Smooth muscle cell (in vitro differentiated cells): Measurements from ENCODE around the gene CPED1. TPM values are rescaled to one million over a fixed set of nuclear protein-coding genes. Genes with fewer than 3 reads are reported as not detected.

Source experiments
- DNase-seq: peaks from one replicate; lab custom pipeline; 2025; ENCODE audit not compliant: unreplicated experiment; lab: John Stamatoyannopoulos, UW
- H2AFZ ChIP-seq: fragments of 200-600 bp; sonication (generic); 2 replicates; pipeline ENCODE4 v1.6.0; 2016; ENCODE audit warnings: antibody characterized with exemption, low read depth, mild to moderate bottlenecking
- H3F3A ChIP-seq: fragments of 200-600 bp; sonication (generic); 2 replicates; pipeline ENCODE4 v1.6.0; 2017; ENCODE audit warnings: antibody characterized with exemption, low read depth
- H3K27ac ChIP-seq: fragments of 200-600 bp; sonication (generic); 2 replicates; pipeline ENCODE4 v1.5.1; 2016; ENCODE audit warnings: low read depth, mild to moderate bottlenecking
- H3K27me3 ChIP-seq: fragments of 200-600 bp; sonication (generic); 2 replicates; pipeline ENCODE4 v1.6.1; 2016; ENCODE audit warnings: low read depth, mild to moderate bottlenecking
- H3K36me3 ChIP-seq: fragments of 200-600 bp; sonication (generic); 2 replicates; pipeline ENCODE4 v1.5.1; 2016; ENCODE audit warnings: low read depth
- H3K4me1 ChIP-seq: fragments of 200-600 bp; sonication (generic); 2 replicates; pipeline ENCODE4 v1.5.1; 2016; ENCODE audit warnings: low read depth
- H3K4me2 ChIP-seq: fragments of 200-600 bp; sonication (generic); 2 replicates; pipeline ENCODE4 v1.6.0; 2016; ENCODE audit warnings: mild to moderate bottlenecking
- H3K4me3 ChIP-seq: fragments of 200-600 bp; sonication (generic); 2 replicates; pipeline ENCODE4 v1.5.1; 2016; ENCODE audit warnings: mild to moderate bottlenecking
- H3K79me2 ChIP-seq: fragments of 200-600 bp; sonication (generic); 2 replicates; pipeline ENCODE4 v1.6.0; 2016; ENCODE audit warnings: low read depth, mild to moderate bottlenecking
- H3K9ac ChIP-seq: fragments of 200-600 bp; sonication (generic); 2 replicates; pipeline ENCODE4 v1.6.0; 2016; ENCODE audit warnings: low read depth
- H3K9me3 ChIP-seq: fragments of 200-600 bp; sonication (generic); replicated peaks from 2 replicates; pipeline ENCODE4 v1.5.1; 2016; ENCODE audit warnings: low read depth
- H4K20me1 ChIP-seq: fragments of 200-600 bp; sonication (generic); 2 replicates; pipeline ENCODE4 v1.6.0; 2016; ENCODE audit warnings: low read depth
- WGBS: methylation state at CpG from one replicate; pipeline ENCODE4 v1.1.7; 2016; ENCODE audit warnings: low lambda C conversion rate; 5-methylcytosine and 5-hydroxymethylcytosine counted together
- polyA plus RNA-seq: library from polyadenylated mRNA; unstranded; fragments of >200 nt; fragmentation: Nextera tagmentation; extraction: Ambion mirVana; gene quantifications from 2 replicates; pipeline ENCODE4 v1.2.1, GENCODE V29; 2016
- total RNA-seq: library from RNA; depleted of rRNA; stranded (reverse); fragments of >200 nt; gene quantifications from 2 replicates; pipeline ENCODE4 v1.2.3, GENCODE V29; 2014
- TF ChIP-seq, protein P1 (sequence below): fragments of 200-600 bp; sonication (generic); IDR thresholded peaks from 2 replicates; pipeline ENCODE4 v1.5.1; 2017; ENCODE audit warnings: borderline replicate concordance, mild to moderate bottlenecking, antibody characterized with exemption; ENCODE audit not compliant: insufficient read depth, poor library complexity, severe bottlenecking

The CPED1 gene
- total and polyA plus RNA-seq, 2 experiments from 2014 or later: 9.5 to 12.9 TPM

DNA sequence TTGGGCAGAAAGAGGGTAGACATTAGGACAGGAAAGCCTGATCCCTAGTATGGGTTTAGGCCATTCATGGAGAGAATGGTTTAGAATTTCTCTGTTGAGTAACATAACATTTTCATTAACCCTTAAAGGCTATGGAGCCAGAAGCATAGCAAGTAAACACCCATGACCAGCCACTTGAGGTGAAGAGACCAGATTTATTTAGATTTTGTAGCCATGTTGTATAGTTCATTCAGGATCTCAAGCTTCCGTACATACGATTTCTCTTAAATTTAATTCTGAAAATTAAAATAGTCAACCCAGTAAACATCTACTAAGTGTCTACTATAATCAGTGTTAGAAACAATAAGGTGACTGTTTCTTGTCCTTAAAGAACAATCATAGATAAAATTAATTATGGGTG lies 51.5 kb downstream of the CPED1 start:
- H3K79me2 ChIP-seq: peaks cover 11% of the 10 kb centered on the region
- no peak for DNase-seq

DNA sequence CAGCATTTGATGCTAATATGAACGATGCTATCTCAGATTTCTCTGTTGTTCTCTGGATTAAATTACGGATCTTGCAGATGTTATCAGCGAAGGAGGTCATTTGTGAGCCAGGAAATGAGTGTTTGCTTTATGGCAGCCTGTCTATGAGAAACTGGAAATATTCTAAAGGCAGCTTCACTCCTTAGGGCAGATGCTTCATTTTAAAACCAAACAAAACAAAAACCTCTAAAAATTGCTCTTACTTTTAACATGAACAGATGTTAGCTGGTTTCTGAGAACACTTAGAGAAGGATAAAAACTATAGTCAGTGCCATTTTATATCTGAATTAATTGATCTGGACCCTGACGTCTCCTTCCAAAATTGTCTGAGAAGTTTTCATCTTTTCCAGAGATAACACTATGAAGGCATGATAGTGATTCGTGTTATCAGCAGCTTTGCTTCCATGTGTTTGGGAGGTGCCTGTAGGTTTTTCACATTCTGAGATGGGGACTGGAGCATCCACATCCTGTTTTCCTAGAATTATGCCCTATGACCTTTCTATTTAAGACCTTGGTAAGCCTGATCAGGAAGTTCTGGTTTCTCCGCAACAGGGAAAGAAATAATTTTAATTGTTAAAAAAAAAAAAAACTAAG lies 53.1 kb downstream of the CPED1 start:
- Histone ChIP-seq H3K36me3 (no peaks in the 10 kb centered on the region), H2AFZ (peak overlapping the region; percentile 76)
- 45% methylated on average over 6 of the region's 6 CpGs for WGBS

More for the DNA sequence above, 51.5 kb downstream of the CPED1 start:
- H3K4me3 ChIP-seq: no peak overlapping the region
- H3K9ac ChIP-seq: no peak overlapping the region
- H3K27me3 ChIP-seq: no peaks in the 10 kb centered on the region
- no peaks in the 10 kb centered on the region for H3K9me3 ChIP-seq
- WGBS: 98% methylated on average over 2 of the region's 2 CpGs
- no peaks in the 10 kb centered on the region for H3K36me3 ChIP-seq
- H3K27ac ChIP-seq: no peak overlapping the region
- no peaks in the 10 kb centered on the region for H4K20me1 ChIP-seq
- H3F3A ChIP-seq: no peaks in the 10 kb centered on the region
- TF ChIP-seq, protein P1, sequence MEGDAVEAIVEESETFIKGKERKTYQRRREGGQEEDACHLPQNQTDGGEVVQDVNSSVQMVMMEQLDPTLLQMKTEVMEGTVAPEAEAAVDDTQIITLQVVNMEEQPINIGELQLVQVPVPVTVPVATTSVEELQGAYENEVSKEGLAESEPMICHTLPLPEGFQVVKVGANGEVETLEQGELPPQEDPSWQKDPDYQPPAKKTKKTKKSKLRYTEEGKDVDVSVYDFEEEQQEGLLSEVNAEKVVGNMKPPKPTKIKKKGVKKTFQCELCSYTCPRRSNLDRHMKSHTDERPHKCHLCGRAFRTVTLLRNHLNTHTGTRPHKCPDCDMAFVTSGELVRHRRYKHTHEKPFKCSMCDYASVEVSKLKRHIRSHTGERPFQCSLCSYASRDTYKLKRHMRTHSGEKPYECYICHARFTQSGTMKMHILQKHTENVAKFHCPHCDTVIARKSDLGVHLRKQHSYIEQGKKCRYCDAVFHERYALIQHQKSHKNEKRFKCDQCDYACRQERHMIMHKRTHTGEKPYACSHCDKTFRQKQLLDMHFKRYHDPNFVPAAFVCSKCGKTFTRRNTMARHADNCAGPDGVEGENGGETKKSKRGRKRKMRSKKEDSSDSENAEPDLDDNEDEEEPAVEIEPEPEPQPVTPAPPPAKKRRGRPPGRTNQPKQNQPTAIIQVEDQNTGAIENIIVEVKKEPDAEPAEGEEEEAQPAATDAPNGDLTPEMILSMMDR: no peak
- no peaks in the 10 kb centered on the region for H3K4me1 ChIP-seq
- no peak overlapping the region for H3K4me2 ChIP-seq
- H2AFZ ChIP-seq: no peak overlapping the region

DNA sequence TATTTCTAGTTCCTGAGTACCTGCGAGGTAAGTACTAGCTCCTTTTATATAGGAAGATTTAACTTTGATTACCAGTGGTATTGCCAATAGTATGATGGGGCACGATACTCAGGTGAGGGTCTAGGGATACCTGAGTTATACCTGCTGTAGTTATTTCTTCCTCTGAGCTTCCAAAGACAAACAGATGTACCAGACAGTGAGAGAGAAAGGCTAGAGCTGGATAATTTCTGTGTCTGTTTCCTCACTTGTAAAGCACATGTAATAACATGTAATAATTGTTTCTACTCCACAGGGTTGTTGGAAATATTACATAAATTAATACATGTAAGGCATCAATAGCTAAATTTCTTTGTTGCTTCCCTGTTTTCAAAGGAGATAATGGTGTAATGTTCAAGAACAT lies 53.7 kb downstream of the CPED1 start:
- H3K4me2 ChIP-seq: no peak overlapping the region
- no peak overlapping the region for H3K4me3 ChIP-seq
- DNase-seq: no peak
- H3K9me3 ChIP-seq: no peaks in the 10 kb centered on the region
- no peaks in the 10 kb centered on the region for H3F3A ChIP-seq
- H3K4me1 ChIP-seq: no peaks in the 10 kb centered on the region
- no peaks in the 10 kb centered on the region for H3K27me3 ChIP-seq
- H3K36me3 ChIP-seq: no peaks in the 10 kb centered on the region
- peaks cover 10% of the 10 kb centered on the region for H3K79me2 ChIP-seq
- H3K27ac ChIP-seq: no peak overlapping the region
- H3K9ac ChIP-seq: no peak overlapping the region
- H4K20me1 ChIP-seq: no peaks in the 10 kb centered on the region
- no peak overlapping the region for H2AFZ ChIP-seq
- 94% methylated on average over 2 of the region's 2 CpGs for WGBS
- TF ChIP-seq, protein P1: no peak

More for the DNA sequence above, 53.1 kb downstream of the CPED1 start:
- no peaks in the 10 kb centered on the region for H3K27me3 ChIP-seq
- no peaks in the 10 kb centered on the region for H3K9me3 ChIP-seq
- H3K4me3 ChIP-seq: no peak overlapping the region
- peaks cover 11% of the 10 kb centered on the region for H3K79me2 ChIP-seq
- H3F3A ChIP-seq: no peaks in the 10 kb centered on the region
- H4K20me1 ChIP-seq: no peaks in the 10 kb centered on the region
- no peak for DNase-seq
- H3K4me1 ChIP-seq: no peaks in the 10 kb centered on the region
- peak overlapping the region; percentile 50 for H3K4me2 ChIP-seq
- H3K27ac ChIP-seq: peak overlapping the region; percentile 45
- TF ChIP-seq, protein P1: no peak
- no peak overlapping the region for H3K9ac ChIP-seq

- no peaks in the 10 kb centered on the region for H3K27me3 ChIP-seq
- no peaks in the 10 kb centered on the region for H3K9me3 ChIP-seq
- no peaks in the 10 kb centered on the region for H4K20me1 ChIP-seq
- H3K36me3 ChIP-seq: no peaks in the 10 kb centered on the region
- no peak overlapping the region for H3K9ac ChIP-seq
- H2AFZ ChIP-seq: no peak overlapping the region
- H3K4me1 ChIP-seq: no peaks in the 10 kb centered on the region
- WGBS: 95% methylated on average over 3 of the region's 3 CpGs
- no peak overlapping the region for H3K4me3 ChIP-seq
- H3K27ac ChIP-seq: no peak overlapping the region
- DNase-seq: no peak
- TF ChIP-seq, protein P1: no peak
- peaks cover 3% of the 10 kb centered on the region for H3K79me2 ChIP-seq
- H3F3A ChIP-seq: no peaks in the 10 kb centered on the region
- H3K4me2 ChIP-seq: no peak overlapping the region
These were observed 54.4 kb downstream of the CPED1 start for GRCh38 chr7:121042899-121043298.
